Small intestine (tissue), 7 donors: ENCODE results near the gene MYH11. TPM values are rescaled to one million over a fixed set of nuclear protein-coding genes. Genes with fewer than 3 reads are reported as not detected.
"Not testable (repeated sequence)": the region's sequence is repeated elsewhere in the genome, so short reads cannot be mapped to it uniquely, and the experiment has no call there.

Source experiments
- DNase-seq, 2 donors: peaks; one replicate each; pipeline versions ENCODE4 v3.0.0 to v3.0.0-alpha.2; 2013
- FAIRE-seq: peaks from 2 replicates; lab custom pipeline; 2012; peaks lifted over from hg19 to GRCh38; lab: Jason Lieb, UNC
- H3K27ac ChIP-seq, 3 donors: one replicate each; pipeline ENCODE4 v1.5.1; 2013; ENCODE audit warnings: low read length in 2 of 3, mild to moderate bottlenecking in 2 of 3, control low read depth in 1 of 3, inconsistent platforms in 1 of 3, low read depth in 1 of 3, moderate library complexity in 1 of 3
- H3K27me3 ChIP-seq, 3 donors: one replicate each; pipeline ENCODE4 v1.6.1; 2013; ENCODE audit warnings: low read length in 3 of 3, inconsistent platforms in 1 of 3; ENCODE audit not compliant: control insufficient read depth in 3 of 3, insufficient read depth in 3 of 3
- H3K36me3 ChIP-seq, 3 donors: one replicate each; pipeline ENCODE4 v1.6.1; 2013; ENCODE audit warnings: low read length in 3 of 3, inconsistent platforms in 1 of 3, low read depth in 1 of 3, mild to moderate bottlenecking in 1 of 3, moderate library complexity in 1 of 3; ENCODE audit not compliant: control insufficient read depth in 3 of 3, insufficient read depth in 2 of 3
- H3K4me1 ChIP-seq, 3 donors: one replicate each; pipeline ENCODE4 v1.6.1; 2013; ENCODE audit warnings: low read length in 2 of 3, inconsistent platforms in 1 of 3, low read depth in 1 of 3, mild to moderate bottlenecking in 1 of 3, moderate library complexity in 1 of 3; ENCODE audit not compliant: control insufficient read depth in 3 of 3, insufficient read depth in 2 of 3
- H3K4me3 ChIP-seq, 3 donors: one replicate each; pipeline ENCODE4 v1.5.1; 2013; ENCODE audit warnings: low read length in 3 of 3, control low read depth in 1 of 3, inconsistent platforms in 1 of 3, low read depth in 1 of 3, mild to moderate bottlenecking in 1 of 3, moderate library complexity in 1 of 3
- H3K9me3 ChIP-seq, 2 donors: one replicate each; pipeline ENCODE4 v1.6.1; 2013; ENCODE audit warnings: low read depth in 1 of 2, low read length in 1 of 2; ENCODE audit not compliant: control insufficient read depth in 2 of 2, insufficient read depth in 1 of 2
- WGBS, 3 donors: extraction: QIAGEN DNeasy Blood & Tissue Kit; methylation state at CpG; one replicate each; pipeline ENCODE4 v1.1.7; 2013; 5-methylcytosine and 5-hydroxymethylcytosine counted together
- polyA plus RNA-seq, 4 donors: library from polyadenylated mRNA; stranded (reverse) in 3 of 4; unstranded in 1 of 4; fragments of 200-250 nt in 3 of 4; fragments of 120-200 nt in 1 of 4; gene quantifications; one replicate each; pipeline versions ENCODE4 v1.2.1 to v1.2.3, GENCODE V29; 2013
- donor health status: healthy with polysubstance abuse.
- donor health status: control.
- donor health status: control.
- donor health status: Bipolar disorder and iron deficiency.
- donor health status: healthy.

The MYH11 gene
- polyA plus RNA-seq, 4 donors, result 3.4 to 89.6 (median 22.3) TPM

DNA sequence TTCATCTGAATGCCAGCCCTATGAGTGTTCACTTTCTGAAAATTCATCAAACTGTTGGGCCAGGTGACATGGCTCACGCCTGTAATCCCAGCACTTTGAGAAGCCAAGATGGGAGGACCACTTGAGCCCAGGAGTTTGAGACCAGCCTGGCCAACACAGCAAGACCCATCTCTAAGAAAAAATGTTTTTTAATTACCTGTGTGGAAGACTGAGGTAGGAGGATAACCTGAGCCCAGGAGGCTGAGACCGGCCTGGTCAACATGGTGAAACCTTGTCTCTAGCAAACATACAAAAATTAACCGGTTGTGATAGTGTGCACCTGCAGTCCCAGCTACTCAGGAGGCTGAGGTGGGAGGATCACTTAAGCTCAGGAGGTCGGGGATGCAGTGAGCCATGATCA, 10.3 kb downstream of the MYH11 start:
- Histone ChIP-seq H3K9me3 (no peaks in the 10 kb centered on the region), H3K4me3 (no peak overlapping the region), H3K36me3 (no peaks in the 10 kb centered on the region), H3K4me1 (no peaks in the 10 kb centered on the region), H3K27me3 (no peaks in the 10 kb centered on the region), H3K27ac (no peak overlapping the region)
- WGBS, 3 donors, result 65 to 72% (median 72%) methylated on average over 4 of the region's 4 CpGs
- no peak for FAIRE-seq
- DNase-seq, result no peak

DNA sequence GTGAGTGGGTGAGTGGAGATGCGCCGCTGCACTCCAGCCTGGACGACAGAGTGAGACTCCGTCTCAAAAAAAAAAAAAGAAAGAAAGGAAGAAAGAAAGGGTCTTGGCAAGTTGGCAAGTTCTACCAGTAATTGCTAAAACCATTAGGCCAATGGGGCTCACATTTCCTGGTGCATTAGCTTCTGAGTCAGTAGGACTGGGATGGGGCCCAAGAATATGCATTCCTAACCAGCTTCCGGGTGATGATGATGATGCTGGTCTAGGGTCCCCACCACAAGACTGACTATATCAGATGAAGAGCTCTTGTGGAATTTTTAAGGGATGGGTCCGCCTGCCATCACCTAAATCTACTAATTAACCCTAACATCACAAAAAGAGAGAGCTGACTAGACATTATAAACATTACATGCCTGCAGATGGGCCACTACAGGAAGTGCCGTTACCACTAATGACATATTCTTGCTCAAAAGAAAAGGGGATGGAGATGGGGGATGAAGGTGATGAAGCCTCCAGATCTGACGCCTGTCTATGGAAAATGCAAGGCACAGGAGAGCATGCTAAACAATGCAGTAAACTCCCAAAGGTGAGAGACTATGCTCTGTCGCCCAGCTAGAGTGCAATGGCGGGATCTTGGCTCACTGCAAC, 13.1 kb downstream of the MYH11 start:
- Histone ChIP-seq H3K4me3 (no peak overlapping the region), H3K9me3 (no peaks in the 10 kb centered on the region), H3K27me3 (no peaks in the 10 kb centered on the region), H3K36me3 (no peaks in the 10 kb centered on the region), H3K4me1 (no peaks in the 10 kb centered on the region), H3K27ac (no peak overlapping the region)
- WGBS, 3 donors, result 80 to 88% (median 88%) methylated on average over 10 of the region's 10 CpGs
- FAIRE-seq (no peak), DNase-seq (no peak)

DNA sequence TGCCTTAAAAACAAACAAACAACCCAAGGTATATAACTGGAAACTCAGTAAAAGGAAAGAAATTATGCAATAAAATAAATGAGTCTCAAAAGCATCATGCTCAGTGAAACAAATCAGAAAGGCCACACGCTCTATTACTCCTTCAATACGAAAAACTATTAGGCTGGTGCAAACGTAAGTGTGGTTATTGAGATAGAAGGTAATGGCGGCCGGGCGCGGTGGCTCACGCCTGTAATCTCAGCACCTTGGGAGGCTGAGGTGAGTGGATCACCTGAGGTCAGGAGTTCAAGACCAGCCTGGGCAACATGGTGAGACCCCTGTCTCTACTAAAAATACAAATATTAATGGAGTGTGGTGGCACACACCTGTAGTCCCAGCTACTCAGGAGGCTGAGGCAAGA, 17.6 kb downstream of the MYH11 start:
- not testable (repeated sequence) for FAIRE-seq, H3K27ac ChIP-seq, H3K4me3 ChIP-seq, H3K4me1 ChIP-seq, DNase-seq, H3K27me3 ChIP-seq, H3K9me3 ChIP-seq, H3K36me3 ChIP-seq
- 82 to 88% (median 83%) methylated on average over 8 of the region's 8 CpGs for WGBS, 3 donors

DNA sequence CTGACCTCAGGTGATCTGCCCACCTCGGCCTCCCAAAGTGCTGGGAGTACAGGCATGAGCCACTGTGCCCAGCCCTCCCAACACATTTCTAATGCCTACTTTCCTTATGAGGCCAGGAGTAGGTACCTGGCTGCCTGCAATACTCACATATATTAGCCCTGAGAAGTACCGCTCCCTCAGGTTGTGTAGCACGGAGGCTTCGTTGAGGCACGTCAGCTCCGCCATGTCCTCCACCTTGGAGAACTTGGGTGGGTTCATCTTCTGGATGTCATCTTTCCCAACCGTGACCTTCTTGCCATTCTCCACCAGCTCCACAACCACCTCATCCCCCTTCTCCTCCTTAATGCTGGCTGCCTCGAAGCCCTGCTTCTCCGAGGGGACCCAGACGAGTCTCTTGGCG, 19.1 kb downstream of the MYH11 start:
- H3K27ac ChIP-seq, result peak overlapping the region in 1 of 3 donors; percentile 8
- H3K27me3 ChIP-seq, result no peaks in the 10 kb centered on the region
- H3K9me3 ChIP-seq, result no peaks in the 10 kb centered on the region
- no peaks in the 10 kb centered on the region for H3K4me1 ChIP-seq
- DNase-seq, result no peak
- no peak overlapping the region for H3K4me3 ChIP-seq
- 90 to 96% (median 91%) methylated on average over 11 of the region's 11 CpGs for WGBS, 3 donors
- peaks cover 0 to 2% (median 0%) of the 10 kb centered on the region in 3 donors for H3K36me3 ChIP-seq
- no peak for FAIRE-seq

DNA sequence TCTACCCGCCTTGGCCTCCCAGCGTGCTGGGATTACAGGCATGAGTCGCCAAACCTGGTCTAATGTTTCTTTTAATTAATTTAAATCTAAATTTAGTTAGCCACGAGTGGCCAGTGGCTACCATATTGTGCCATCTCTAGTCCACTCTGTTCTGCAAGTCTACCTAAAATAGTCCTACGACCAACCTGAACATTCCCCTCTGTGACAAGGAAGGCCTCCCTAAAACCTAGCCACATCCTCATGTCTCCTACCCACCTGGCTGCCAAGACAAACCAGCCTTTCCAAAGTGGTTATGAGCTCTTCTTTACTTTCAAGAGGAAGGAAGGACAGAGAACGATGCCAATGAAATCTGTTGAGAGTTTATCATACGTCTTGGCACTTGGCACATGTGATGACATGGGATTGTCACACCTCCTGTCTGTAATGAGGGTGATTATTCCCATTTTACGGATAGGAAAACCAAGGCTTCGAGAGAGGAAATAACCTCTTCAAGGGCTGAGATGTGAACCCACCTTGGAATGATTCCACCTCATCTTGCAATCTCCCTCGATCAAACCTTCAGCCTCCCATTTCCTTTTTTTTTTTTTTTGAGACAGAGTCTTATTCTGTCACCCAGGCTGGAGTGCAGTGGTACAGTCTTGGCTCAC, 19.7 kb downstream of the MYH11 start:
- H3K9me3 ChIP-seq, result no peaks in the 10 kb centered on the region
- DNase-seq (no peak), FAIRE-seq (no peak)
- H3K36me3 ChIP-seq, result peaks cover 0 to 2% (median 0%) of the 10 kb centered on the region in 3 donors
- H3K4me1 ChIP-seq, result no peaks in the 10 kb centered on the region
- WGBS, 3 donors, result 83 to 87% (median 87%) methylated on average over 10 of the region's 10 CpGs
- no peak overlapping the region for H3K4me3 ChIP-seq
- H3K27me3 ChIP-seq, result no peaks in the 10 kb centered on the region
- H3K27ac ChIP-seq, result no peak overlapping the region

DNA sequence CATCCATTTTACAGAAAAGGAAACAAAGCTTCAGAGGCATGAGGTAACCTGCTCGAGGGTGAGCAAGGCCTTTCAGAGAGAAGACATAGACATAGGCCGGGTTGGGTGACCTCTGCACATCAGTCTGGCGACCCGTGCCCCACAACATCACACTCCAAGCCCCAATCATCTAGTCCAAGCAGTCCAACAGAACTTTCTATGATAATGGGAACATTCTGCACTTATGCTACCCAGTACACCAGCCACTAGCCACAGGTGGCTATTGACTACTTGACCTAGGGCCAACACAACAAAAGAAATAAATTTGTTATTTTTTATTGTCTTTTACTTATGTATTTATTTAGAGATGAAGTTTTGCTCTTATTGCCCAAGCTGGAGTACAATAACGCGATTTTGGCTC, 20.8 kb downstream of the MYH11 start:
- 86 to 89% (median 86%) methylated on average over 6 of the region's 6 CpGs for WGBS, 3 donors
- Histone ChIP-seq H3K36me3 (peaks cover 0 to 2% (median 0%) of the 10 kb centered on the region in 3 donors), H3K4me1 (no peaks in the 10 kb centered on the region), H3K4me3 (no peak overlapping the region), H3K27ac (peak overlapping the region in 1 of 3 donors; percentile 37), H3K27me3 (no peaks in the 10 kb centered on the region), H3K9me3 (no peaks in the 10 kb centered on the region)
- DNase-seq (no peak), FAIRE-seq (no peak)

DNA sequence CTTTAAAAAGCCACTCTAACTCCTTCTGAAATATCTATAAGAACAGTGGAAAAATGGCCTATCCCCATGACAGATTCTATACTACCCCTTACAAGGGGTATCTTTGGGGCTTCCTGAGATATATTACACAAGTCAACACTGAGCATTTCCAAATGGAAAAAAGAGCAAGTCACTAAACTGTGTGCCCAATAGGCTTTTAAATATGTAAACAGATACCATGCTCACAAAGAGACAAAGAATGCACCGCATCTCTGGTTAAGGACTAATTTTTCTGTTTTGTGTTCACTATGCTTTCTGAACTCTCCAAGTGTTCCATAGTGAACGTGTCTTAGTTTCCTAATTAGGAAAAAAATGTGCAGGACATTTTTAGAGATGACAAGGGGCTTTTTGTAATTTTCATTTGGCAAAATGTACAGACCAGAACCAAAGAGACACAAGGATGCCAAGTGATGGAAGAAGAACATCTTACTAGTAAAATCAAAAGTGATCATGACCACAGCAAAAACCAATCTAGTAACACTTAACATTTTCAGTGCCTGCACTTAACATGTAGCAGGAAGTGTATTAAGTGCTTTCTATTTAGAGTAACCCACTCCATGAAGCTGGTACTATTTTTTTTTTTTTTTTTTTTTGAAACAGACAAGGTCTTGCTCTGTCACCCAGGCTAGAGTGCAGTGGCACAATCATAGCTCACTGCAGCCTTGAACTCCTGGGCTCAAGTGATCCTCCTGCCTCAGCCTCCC, 21.5 kb downstream of the MYH11 start:
- WGBS, 3 donors, result 45 to 60% (median 52%) methylated on average over 2 of the region's 2 CpGs
- no peaks in the 10 kb centered on the region for H3K4me1 ChIP-seq
- no peaks in the 10 kb centered on the region for H3K27me3 ChIP-seq
- H3K36me3 ChIP-seq, result peaks cover 0 to 2% (median 0%) of the 10 kb centered on the region in 3 donors
- no peaks in the 10 kb centered on the region for H3K9me3 ChIP-seq
- FAIRE-seq (no peak), DNase-seq (no peak)
- H3K27ac ChIP-seq, result peak overlapping the region in 1 of 3 donors; percentile 37
- no peak overlapping the region for H3K4me3 ChIP-seq

DNA sequence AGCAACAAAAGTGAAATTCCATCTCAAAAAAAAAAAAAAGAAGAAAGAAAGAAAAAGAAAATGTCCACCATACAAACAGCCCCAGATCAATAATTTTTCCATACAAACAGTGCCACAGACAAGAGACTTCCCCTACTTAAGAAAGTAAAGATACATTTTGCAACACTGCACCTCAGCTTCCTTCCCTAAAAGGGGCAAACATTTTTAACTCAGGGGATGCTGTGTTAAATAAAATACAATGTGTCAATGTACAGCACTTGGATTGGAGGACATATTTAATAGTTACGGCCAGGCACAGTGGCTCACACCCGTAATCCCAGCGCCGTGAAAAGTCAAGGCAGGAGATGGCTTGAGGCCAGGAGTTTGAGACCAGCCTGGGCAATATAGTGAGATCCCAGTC, 22.3 kb downstream of the MYH11 start:
- peak overlapping the region in 1 of 3 donors; percentile 50 for H3K27ac ChIP-seq
- no peaks in the 10 kb centered on the region for H3K9me3 ChIP-seq
- DNase-seq (no peak), FAIRE-seq (no peak)
- H3K36me3 ChIP-seq, result peaks cover 0 to 2% (median 0%) of the 10 kb centered on the region in 3 donors
- WGBS, 3 donors, result 83 to 88% (median 86%) methylated on average over 4 of the region's 4 CpGs
- H3K4me1 ChIP-seq, result no peaks in the 10 kb centered on the region
- no peak overlapping the region for H3K4me3 ChIP-seq
- no peaks in the 10 kb centered on the region for H3K27me3 ChIP-seq
